Transverse colon (tissue), 4 donors: ENCODE data around the gene PFKFB2. TPM values are rescaled to one million over a fixed set of nuclear protein-coding genes. Genes with fewer than 3 reads are reported as not detected.

Experiments
- DNase-seq: peaks from one replicate; pipeline ENCODE4 v3.0.0-alpha.2; 2019
- H3K27ac ChIP-seq, 4 donors: fragments of 200-600 bp; sonication (generic); 2 replicates each; pipeline ENCODE4 v1.5.1; 2016 to 2018; ENCODE audit warnings: inconsistent platforms in 4 of 4
- H3K27me3 ChIP-seq: fragments of 200-600 bp; sonication (generic); 2 replicates; pipeline ENCODE4 v1.5.1; 2017; ENCODE audit warnings: inconsistent platforms
- H3K36me3 ChIP-seq, 4 donors: fragments of 200-600 bp; sonication (generic); 2 replicates each; pipeline ENCODE4 v1.5.1; 2017 to 2019; ENCODE audit warnings: inconsistent platforms in 4 of 4
- H3K4me1 ChIP-seq, 4 donors: fragments of 200-600 bp; sonication (generic); 2 replicates each; pipeline ENCODE4 v1.5.1; 2017 to 2020; ENCODE audit warnings: inconsistent platforms in 4 of 4
- H3K4me3 ChIP-seq, 4 donors: fragments of 200-600 bp; sonication (generic); 1 replicate in 1 of 4; 2 replicates in 3 of 4; pipeline versions ENCODE4 v1.5.1 to v1.6.1; 2017 to 2019; ENCODE audit warnings: inconsistent platforms in 4 of 4
- H3K9me3 ChIP-seq, 2 donors: fragments of 200-600 bp; sonication (generic); 2 replicates each; pipeline ENCODE4 v1.5.1; 2017 to 2019; ENCODE audit warnings: inconsistent platforms in 2 of 2
- EP300 ChIP-seq: sonication (generic); formaldehyde crosslinking; IDR thresholded peaks from one replicate; pipeline ENCODE4 v1.6.1; 2017; ENCODE audit warnings: antibody characterized with exemption, low read depth
- POLR2A ChIP-seq: fragments of 450-650 bp; IDR thresholded peaks from one replicate; pipeline ENCODE4 v1.6.1; 2016; ENCODE audit warnings: antibody characterized with exemption, mild to moderate bottlenecking, moderate library complexity
- POLR2AphosphoS5 ChIP-seq, 3 donors: sonication (generic); formaldehyde crosslinking; IDR thresholded peaks; one replicate each; pipeline ENCODE4 v1.6.1; 2016; ENCODE audit warnings: antibody characterized with exemption in 3 of 3
- WGBS, 2 donors: methylation state at CpG; one replicate each; pipeline ENCODE4 v1.1.5; 2018; ENCODE audit warnings: low coverage in 1 of 2; 5-methylcytosine and 5-hydroxymethylcytosine counted together
- in situ Hi-C, 4 donors: fragments of 200-750 bp; cut with MboI; loops; one replicate each; pipeline versions ENCODE4 v1.15.0 to v1.15.1; 2017; ENCODE audit warnings: low sequenced_read_pairs in 3 of 4, low pct_ligation_motif_present in 1 of 4, low pct_unique_long_range_greater_than_20kb in 1 of 4
- intact Hi-C: fragments of 100-400 bp; cut with DNase I; formaldehyde crosslinking; loops from one replicate; pipeline ENCODE4 v1.15.1; 2023; ENCODE audit warnings: low total_unique reads
- total RNA-seq, 4 donors: library from RNA; depleted of rRNA; stranded (reverse); fragments of >200 nt; gene quantifications; one replicate each; pipeline ENCODE4 v1.1.0, GENCODE V29; 2016
- TF ChIP-seq, protein P1 (sequence below), 5 experiments: fragments of 200-600 bp in 3 of 5; fragments of 450-650 bp in 2 of 5; sonication (generic) in 3 of 5; IDR thresholded peaks; 1 replicate in 2 of 5; 2 replicates in 3 of 5; pipeline ENCODE4 v1.5.1; 2016 to 2017; ENCODE audit warnings: antibody characterized with exemption in 5 of 5, inconsistent platforms in 3 of 5, mild to moderate bottlenecking in 2 of 5, moderate library complexity in 1 of 5

Gene PFKFB2
- total RNA-seq, 4 donors from 2014 or later: 84.2 to 155 (median 91.1) TPM

DNA sequence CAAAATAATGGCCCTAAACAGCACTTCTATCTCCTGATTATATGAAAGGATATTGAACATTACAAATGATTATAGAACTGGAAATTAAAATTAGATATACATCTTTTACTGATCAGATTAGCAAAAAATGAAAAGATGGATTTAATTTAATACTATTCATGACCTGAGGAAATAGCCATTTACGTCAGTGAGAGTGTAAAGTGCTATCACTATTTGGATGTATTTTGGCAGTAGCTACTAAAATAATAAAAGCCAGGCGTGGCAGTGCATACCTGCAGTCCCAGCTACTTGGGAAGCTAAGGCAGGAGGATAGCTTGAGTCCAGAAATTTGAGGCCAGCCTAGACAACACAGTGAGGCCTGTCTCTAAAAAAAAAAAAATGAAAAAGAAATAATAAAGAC is 40.9 kb downstream of the PFKFB2 start:
- Histone ChIP-seq H3K4me3 (no peak overlapping the region), H3K27ac (no peak overlapping the region), H3K4me1 (peaks cover 0 to 10% (median 7%) of the 10 kb centered on the region in 4 donors), H3K27me3 (no peaks in the 10 kb centered on the region), H3K9me3 (no peaks in the 10 kb centered on the region), H3K36me3 (no peaks in the 10 kb centered on the region)
- 37 to 67% methylated on average over 1 to 2 of the region's 2 CpGs for WGBS, 2 donors
- in situ Hi-C loops (loop anchor here in 3 of 4 donors (10.0 to 25.0 kb wide), 3 partner anchors 81 to 418 kb away; partner anchors contain the start of gene CR1 (in 2 of the 3)), intact Hi-C loops (no loop called here)
- TF ChIP-seq POLR2AphosphoS5 (IDR thresholded peaks at IDR 0.05) (no peak), POLR2A (no peak)
- no peak for DNase-seq

DNA sequence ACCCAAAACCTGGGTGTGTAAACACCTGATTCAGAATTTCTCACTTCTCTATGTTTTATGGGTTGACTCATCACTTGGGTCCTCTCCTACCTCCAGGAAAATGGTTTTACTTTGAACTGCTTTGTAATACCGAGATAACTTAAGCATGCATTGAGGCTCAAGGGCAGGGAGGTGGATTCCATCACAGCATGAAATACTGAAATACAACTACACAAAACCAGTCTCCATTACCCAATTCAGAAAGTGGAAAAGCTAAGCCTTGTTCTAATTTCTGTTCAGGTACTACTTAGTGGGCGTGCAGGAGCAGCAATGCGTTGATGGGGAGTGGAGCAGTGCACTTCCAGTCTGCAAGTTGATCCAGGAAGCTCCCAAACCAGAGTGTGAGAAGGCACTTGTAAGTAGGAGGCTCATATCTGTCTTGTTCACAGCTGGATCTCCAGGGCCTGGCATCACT is 44.8 kb downstream of the PFKFB2 start:
- intact Hi-C loops: no loop called here
- H3K4me1 ChIP-seq: no peaks in the 10 kb centered on the region
- TF ChIP-seq, protein P1, sequence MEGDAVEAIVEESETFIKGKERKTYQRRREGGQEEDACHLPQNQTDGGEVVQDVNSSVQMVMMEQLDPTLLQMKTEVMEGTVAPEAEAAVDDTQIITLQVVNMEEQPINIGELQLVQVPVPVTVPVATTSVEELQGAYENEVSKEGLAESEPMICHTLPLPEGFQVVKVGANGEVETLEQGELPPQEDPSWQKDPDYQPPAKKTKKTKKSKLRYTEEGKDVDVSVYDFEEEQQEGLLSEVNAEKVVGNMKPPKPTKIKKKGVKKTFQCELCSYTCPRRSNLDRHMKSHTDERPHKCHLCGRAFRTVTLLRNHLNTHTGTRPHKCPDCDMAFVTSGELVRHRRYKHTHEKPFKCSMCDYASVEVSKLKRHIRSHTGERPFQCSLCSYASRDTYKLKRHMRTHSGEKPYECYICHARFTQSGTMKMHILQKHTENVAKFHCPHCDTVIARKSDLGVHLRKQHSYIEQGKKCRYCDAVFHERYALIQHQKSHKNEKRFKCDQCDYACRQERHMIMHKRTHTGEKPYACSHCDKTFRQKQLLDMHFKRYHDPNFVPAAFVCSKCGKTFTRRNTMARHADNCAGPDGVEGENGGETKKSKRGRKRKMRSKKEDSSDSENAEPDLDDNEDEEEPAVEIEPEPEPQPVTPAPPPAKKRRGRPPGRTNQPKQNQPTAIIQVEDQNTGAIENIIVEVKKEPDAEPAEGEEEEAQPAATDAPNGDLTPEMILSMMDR (IDR thresholded peaks at IDR 0.05): no peak
- TF ChIP-seq EP300 (no peak), POLR2A (no peak)
- WGBS, 2 donors: 83 to 100% methylated on average over 2 to 3 of the region's 3 CpGs
- no peak overlapping the region for H3K27ac ChIP-seq
- no peak for DNase-seq
- H3K36me3 ChIP-seq: no peaks in the 10 kb centered on the region
- H3K4me3 ChIP-seq: no peak overlapping the region
- H3K9me3 ChIP-seq: no peaks in the 10 kb centered on the region
- no peaks in the 10 kb centered on the region for H3K27me3 ChIP-seq
- in situ Hi-C loops: loop anchor here in 3 of 4 donors (10.0 to 25.0 kb wide), 3 partner anchors 77 to 414 kb away; partner anchors contain the start of gene CR1 (in 2 of the 3)

DNA sequence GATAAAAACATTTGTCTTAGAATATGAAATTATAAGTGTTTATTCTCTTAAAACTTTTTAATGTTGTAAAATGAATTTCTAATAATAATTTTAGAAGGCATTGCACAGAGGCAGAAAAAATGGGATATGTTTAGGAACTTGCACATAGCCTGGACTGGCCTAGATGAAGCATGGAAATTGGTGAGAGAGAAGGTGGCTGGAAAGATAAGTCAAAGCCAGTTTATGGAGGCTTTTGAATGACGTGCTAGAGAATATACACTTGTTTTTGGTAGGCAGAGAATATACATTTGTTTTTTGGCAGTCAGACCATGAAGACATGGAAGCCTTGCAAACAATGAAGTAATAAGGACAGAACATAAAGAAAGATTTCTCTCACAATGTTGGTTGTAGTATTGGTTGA is 48.6 kb downstream of the PFKFB2 start:
- no peaks in the 10 kb centered on the region for H3K9me3 ChIP-seq
- 75 to 91% methylated on average over 1 of the region's 1 CpG for WGBS, 2 donors
- no peaks in the 10 kb centered on the region for H3K36me3 ChIP-seq
- TF ChIP-seq EP300 (no peak), POLR2A (no peak), POLR2AphosphoS5 (IDR thresholded peaks at IDR 0.05) (no peak)
- TF ChIP-seq, protein P1 (IDR thresholded peaks at IDR 0.05): no peak
- H3K4me3 ChIP-seq: no peak overlapping the region
- intact Hi-C loops (no loop called here), in situ Hi-C loops (no loop called here)
- DNase-seq: no peak
- no peaks in the 10 kb centered on the region for H3K27me3 ChIP-seq
- H3K27ac ChIP-seq: no peak overlapping the region
- H3K4me1 ChIP-seq: peaks cover 0 to 10% (median 0%) of the 10 kb centered on the region in 4 donors

DNA sequence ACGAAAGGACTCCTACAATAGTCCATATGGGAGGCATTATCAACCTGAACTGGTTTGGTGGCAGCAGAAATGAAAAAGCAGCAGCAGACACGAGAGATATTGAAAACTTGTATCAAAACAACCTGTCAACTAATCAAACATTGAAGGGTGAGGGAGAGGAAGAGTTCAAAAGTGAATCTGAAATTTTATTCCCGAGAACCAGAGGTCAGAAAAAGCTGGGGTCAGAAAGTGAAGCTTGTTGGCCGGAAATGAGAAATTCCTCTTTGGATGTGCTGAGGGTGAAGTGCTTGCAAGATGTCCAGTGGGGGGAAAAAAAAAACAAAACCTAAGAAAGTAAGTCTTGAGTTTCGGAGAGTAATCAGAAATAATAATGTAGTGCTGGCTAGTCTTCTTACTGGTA is 49.1 kb downstream of the PFKFB2 start:
- DNase-seq: no peak
- WGBS, 2 donors: 73 to 84% methylated on average over 5 of the region's 5 CpGs
- H3K36me3 ChIP-seq: no peaks in the 10 kb centered on the region
- TF ChIP-seq, protein P1 (IDR thresholded peaks at IDR 0.05): no peak
- no peak for TF ChIP-seq POLR2A
- TF ChIP-seq EP300: no peak
- no peak for TF ChIP-seq POLR2AphosphoS5 (IDR thresholded peaks at IDR 0.05)
- peaks cover 0 to 10% (median 0%) of the 10 kb centered on the region in 4 donors for H3K4me1 ChIP-seq
- H3K4me3 ChIP-seq: no peak overlapping the region
- in situ Hi-C loops: no loop called here
- no peak overlapping the region for H3K27ac ChIP-seq
- no peaks in the 10 kb centered on the region for H3K9me3 ChIP-seq
- intact Hi-C loops: no loop called here
- H3K27me3 ChIP-seq: no peaks in the 10 kb centered on the region

DNA sequence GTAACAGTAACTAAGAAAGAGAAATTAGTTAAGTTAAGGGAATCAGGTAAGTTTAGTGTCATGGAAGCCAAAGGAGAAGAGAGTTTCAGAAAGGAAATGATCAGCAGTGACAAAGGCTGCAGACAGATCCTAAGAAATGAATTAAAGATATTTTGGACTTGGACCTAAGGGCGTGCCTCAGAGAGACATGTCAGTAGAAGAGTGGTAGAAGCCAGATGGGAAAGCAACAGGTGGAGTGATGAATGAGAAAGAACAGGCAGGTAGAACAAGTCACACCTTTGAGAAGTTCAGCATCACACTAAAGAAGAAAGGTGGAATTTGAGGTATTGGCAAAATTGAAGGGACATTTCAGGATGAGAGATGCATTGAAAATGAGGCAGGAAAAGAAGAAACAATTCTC is 49.6 kb downstream of the PFKFB2 start:
- H3K27ac ChIP-seq: no peak overlapping the region
- H3K27me3 ChIP-seq: no peaks in the 10 kb centered on the region
- 67 to 74% methylated on average over 1 of the region's 1 CpG for WGBS, 2 donors
- in situ Hi-C loops: no loop called here
- H3K4me3 ChIP-seq: no peak overlapping the region
- TF ChIP-seq, protein P1 (IDR thresholded peaks at IDR 0.05): no peak
- TF ChIP-seq POLR2A: no peak
- TF ChIP-seq POLR2AphosphoS5 (IDR thresholded peaks at IDR 0.05): no peak
- no peak for TF ChIP-seq EP300
- no peak for DNase-seq
- H3K9me3 ChIP-seq: no peaks in the 10 kb centered on the region
- peaks cover 0 to 10% (median 0%) of the 10 kb centered on the region in 4 donors for H3K4me1 ChIP-seq
- no peaks in the 10 kb centered on the region for H3K36me3 ChIP-seq
- intact Hi-C loops: no loop called here
